ENCODE results near the gene ECI1.

ECI1 gene

GRCh38 chr16:2191446-2191706 lies 60.0 kb downstream of the ECI1 start:
- no peak for DNase-seq

- no peak for DNase-seq
These were observed 60.5 kb downstream of the ECI1 start for GRCh38 chr16:2190659-2191445.

GRCh38 chr16:2190002-2190658 lies 61.3 kb downstream of the ECI1 start:
- no peak for DNase-seq
